ENCODE data around the gene PLEKHD1.

- TF ChIP-seq POLR2A (IDR thresholded peaks at IDR 0.05; ENCODE audit: low read length) (no peak), GATA1 (IDR thresholded peaks at IDR 0.05; ENCODE audit: low read depth, low read length) (no peak)
These were observed 74.2 kb downstream of the PLEKHD1 start for GRCh38 chr14:69558774-69559173.

Data from erythroblast (primary cell).